ENCODE measurements around the gene HOXC4. TPM values are rescaled to one million over a fixed set of nuclear protein-coding genes. Genes with fewer than 3 reads are reported as not detected.

Gene HOXC4
- polyA plus RNA-seq, 1 experiment: not detected

DNA sequence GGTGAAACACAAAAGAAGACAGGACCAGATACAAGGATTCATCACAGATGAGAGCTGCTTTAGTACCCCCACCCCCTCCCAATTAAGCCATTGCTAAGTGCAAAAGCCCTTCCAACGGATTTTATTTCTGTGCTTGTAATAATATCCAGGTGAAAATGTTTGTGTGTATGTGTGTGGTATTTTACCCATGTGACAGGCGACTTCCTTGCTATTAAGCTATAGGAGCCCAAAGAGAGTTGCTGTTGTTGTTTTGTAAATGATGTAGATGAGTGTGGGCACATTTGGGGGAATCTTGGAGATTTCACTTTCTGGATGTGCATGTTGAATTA lies 3.2 kb upstream of the HOXC4 start:
- no peak overlapping the region for H3K4me3 ChIP-seq (ENCODE audit: low read depth, low read length)
- ChIA-PET CTCF (no interaction called here), POLR2A (no interaction called here)
- no peak overlapping the region for H3K27ac ChIP-seq (ENCODE audit: low read depth, low read length)
- TF ChIP-seq, protein P1, sequence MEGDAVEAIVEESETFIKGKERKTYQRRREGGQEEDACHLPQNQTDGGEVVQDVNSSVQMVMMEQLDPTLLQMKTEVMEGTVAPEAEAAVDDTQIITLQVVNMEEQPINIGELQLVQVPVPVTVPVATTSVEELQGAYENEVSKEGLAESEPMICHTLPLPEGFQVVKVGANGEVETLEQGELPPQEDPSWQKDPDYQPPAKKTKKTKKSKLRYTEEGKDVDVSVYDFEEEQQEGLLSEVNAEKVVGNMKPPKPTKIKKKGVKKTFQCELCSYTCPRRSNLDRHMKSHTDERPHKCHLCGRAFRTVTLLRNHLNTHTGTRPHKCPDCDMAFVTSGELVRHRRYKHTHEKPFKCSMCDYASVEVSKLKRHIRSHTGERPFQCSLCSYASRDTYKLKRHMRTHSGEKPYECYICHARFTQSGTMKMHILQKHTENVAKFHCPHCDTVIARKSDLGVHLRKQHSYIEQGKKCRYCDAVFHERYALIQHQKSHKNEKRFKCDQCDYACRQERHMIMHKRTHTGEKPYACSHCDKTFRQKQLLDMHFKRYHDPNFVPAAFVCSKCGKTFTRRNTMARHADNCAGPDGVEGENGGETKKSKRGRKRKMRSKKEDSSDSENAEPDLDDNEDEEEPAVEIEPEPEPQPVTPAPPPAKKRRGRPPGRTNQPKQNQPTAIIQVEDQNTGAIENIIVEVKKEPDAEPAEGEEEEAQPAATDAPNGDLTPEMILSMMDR (IDR thresholded peaks at IDR 0.05; ENCODE audit: low read depth, low read length): no peak
- H3K9me3 ChIP-seq (ENCODE audit: control insufficient read depth, insufficient read depth, low read length): peaks cover 5% of the 10 kb centered on the region; the same call in 1 of the 2 replicates
- DNase-seq (ENCODE audit: low read depth, low spot score): no peak
- H3K27me3 ChIP-seq (ENCODE audit: control insufficient read depth, insufficient read depth, low read length): peaks cover 93% of the 10 kb centered on the region

DNA sequence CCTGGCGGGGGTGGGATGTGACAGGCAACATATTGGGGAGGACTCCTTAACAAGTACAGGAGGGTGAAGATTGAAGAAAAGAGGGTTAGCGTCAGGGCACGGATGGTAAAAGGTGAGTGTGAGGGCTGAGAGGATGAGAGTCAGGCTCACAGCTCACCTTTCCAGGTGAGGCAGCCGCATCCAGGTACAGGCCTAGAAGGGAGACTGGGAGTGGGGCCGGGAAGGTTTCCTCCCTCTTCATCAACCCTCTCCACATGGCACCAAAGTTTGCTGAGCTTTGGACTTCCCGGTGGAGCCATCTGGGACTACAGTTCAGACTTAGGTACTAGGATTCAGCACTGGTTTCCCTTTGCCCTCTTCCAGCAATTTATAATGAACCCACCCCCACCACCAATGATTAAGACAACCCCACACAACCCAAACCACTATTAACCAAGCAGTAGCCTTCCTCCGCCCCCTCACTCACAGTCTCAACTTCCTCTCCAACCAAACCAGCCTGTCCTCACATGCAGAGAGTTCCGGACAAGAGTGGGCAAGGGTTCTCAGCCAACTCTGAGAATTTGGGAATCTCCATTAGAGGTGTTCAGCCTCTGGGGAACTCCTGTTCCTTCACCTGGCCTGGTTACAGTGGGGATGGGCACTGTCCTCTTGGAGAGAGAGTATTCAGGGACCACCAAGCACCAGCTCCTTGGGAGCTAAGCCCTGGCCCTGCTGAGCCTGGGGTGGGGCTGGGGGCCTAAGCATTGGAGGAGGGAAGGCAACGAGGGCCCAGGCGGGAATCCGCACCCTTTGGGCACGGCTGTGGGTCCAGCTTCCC lies 2.4 kb upstream of the HOXC4 start:
- no peak for DNase-seq (ENCODE audit: low read depth, low spot score)
- H3K9me3 ChIP-seq (ENCODE audit: control insufficient read depth, insufficient read depth, low read length): peaks cover 5% of the 10 kb centered on the region; the same call in 1 of the 2 replicates
- TF ChIP-seq, protein P1 (IDR thresholded peaks at IDR 0.05; ENCODE audit: low read depth, low read length): no peak
- no peak overlapping the region for H3K27ac ChIP-seq (ENCODE audit: low read depth, low read length)
- H3K27me3 ChIP-seq (ENCODE audit: control insufficient read depth, insufficient read depth, low read length): peaks cover 93% of the 10 kb centered on the region
- CTCF ChIA-PET: no interaction called here
- no peak overlapping the region for H3K4me3 ChIP-seq (ENCODE audit: low read depth, low read length)
- POLR2A ChIA-PET: no interaction called here

DNA sequence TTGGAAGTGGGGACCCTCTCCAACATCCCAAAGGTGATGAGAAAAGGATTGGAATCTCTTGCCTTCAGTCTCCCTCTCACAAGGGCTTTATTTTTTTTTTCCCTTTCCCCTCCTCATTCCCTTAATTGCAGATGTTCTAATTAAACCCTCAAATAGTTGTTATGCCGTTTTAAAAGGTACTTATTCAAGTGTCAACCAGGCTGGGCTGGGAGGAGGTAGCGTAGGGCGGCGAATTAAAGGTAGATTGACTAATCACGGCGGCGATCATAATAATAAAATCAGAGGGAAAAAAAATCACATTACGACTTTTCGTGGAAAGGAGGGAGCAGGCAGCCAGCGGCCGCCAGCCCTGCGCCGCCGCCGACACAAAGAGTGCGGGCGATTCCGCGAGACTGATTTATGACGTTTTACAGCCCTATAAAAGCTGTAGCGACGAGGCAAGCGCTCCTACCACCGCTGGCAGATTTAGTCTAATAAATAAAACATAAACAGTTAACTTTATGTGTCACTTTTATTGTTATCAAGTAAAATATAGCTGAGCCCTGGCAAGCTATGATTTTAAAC lies 1.7 kb upstream of the HOXC4 start:
- ChIA-PET POLR2A (interaction anchor here (0.6 kb wide), 1 partner anchor 90 kb away, joined by 8 read pairs; no protein-coding TSS in a partner anchor), CTCF (no interaction called here)
- peaks cover 90% of the 10 kb centered on the region for H3K27me3 ChIP-seq (ENCODE audit: control insufficient read depth, insufficient read depth, low read length)
- no peak overlapping the region for H3K27ac ChIP-seq (ENCODE audit: low read depth, low read length)
- TF ChIP-seq, protein P1 (IDR thresholded peaks at IDR 0.05; ENCODE audit: low read depth, low read length): no peak
- no peak for DNase-seq (ENCODE audit: low read depth, low spot score)
- peaks cover under 1% of the 10 kb centered on the region; the same call in 1 of the 2 replicates for H3K9me3 ChIP-seq (ENCODE audit: control insufficient read depth, insufficient read depth, low read length)
- H3K4me3 ChIP-seq (ENCODE audit: low read depth, low read length): no peak overlapping the region

DNA sequence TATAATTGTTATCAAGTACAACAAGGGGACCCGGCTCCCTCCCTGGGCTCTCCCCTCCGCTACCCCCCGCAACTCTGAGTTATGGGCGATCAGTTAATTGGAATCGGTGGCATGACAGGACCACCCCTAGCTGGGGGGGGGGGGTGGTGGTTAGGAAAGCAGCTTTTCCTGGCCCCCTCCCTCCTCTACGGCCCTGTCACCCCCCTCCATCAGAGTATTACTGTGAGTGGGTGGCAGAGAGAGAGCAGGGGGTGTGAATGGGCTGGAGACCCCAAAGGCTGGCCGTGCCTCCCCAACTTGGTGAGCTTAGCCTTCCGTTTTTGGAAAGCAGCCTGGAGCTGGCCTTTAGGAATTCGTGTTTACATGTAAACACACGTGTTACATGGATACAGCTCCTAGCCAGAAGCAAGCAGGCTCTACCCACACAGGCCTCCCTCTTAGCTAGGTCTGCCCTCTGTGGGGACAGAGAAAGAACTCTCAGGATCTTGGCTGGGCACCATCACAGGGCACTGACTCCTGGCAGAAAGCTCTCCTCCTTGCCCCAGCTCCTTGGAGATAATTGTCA lies 1.1 kb upstream of the HOXC4 start:
- TF ChIP-seq, protein P1 (IDR thresholded peaks at IDR 0.05; ENCODE audit: low read depth, low read length): no peak
- Histone ChIP-seq H3K27me3 (ENCODE audit: control insufficient read depth, insufficient read depth, low read length) (peaks cover 90% of the 10 kb centered on the region), H3K4me3 (ENCODE audit: low read depth, low read length) (no peak overlapping the region), H3K27ac (ENCODE audit: low read depth, low read length) (peak overlapping the region; percentile 21), H3K9me3 (ENCODE audit: control insufficient read depth, insufficient read depth, low read length) (no peaks in the 10 kb centered on the region; the same call in 1 of the 2 replicates)
- CTCF ChIA-PET: no interaction called here
- POLR2A ChIA-PET: interaction anchor here (0.6 kb wide), 1 partner anchor 90 kb away, joined by 8 read pairs; no protein-coding TSS in a partner anchor
- no peak for DNase-seq (ENCODE audit: low read depth, low spot score)
